GM18511 (cell line): ENCODE measurements around the gene MTRFR.
A peak's percentile ranks its signal among the peaks of the same experiment; 100 is the strongest.
"Not testable (repeated sequence)": the region's sequence is repeated elsewhere in the genome, so short reads cannot be mapped to it uniquely, and the experiment has no call there.

Source experiments
- ATAC-seq: cut with Tn5 transposase; IDR thresholded peaks from one replicate; pipeline ENCODE4 v1.9.1; 2021; ENCODE audit warnings: mild to moderate bottlenecking, moderate library complexity; ENCODE audit not compliant: unreplicated experiment

MTRFR gene

DNA sequence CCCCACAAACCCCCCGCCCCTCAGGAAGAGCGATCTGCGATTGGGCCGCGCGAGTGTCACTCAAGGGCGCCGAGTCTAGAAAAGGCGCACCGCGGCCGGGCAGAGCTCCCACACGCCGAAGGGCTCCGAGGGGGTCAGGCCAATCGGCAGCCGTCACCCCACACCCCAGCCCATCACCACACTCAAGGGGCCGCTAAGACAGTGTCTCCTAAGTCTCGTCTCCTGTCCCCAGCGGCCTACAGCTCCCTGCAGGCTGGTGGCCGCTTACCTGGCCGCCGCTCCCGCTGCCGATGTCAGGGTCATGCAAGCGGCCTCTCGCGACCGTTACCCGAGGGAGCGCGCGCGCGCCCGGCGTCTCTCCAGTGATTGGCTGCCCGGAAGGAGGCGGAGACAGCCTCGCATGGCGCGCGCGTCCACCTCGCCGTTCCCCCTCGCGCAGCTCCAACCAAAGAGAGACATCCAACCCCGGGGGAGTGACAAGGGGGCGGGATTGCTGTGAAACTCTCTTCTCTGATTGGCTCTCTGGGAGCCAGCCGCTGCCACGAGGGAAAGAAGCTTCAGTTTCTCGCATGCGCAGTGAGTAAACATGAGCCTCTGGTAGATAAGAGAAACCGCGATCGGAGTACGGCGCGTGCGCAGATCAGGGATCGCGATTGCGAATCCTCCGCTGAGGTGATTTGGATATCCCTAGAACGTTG lies at the start of gene MTRFR, which contains the start of gene MPHOSPH9:
Gene MTRFR (plus strand): TSS at position 630 of the 698 bp plus-strand sequence. CDS start 20,239 bp downstream, outside the sequence.
Gene MPHOSPH9 (minus strand): TSS at position 335 of the 698 bp plus-strand sequence. CDS start 2,777 bp downstream, outside the sequence.
- ATAC-seq, result peak; percentile 78

- no peak for ATAC-seq
These were observed 45.6 kb upstream of the MTRFR start for GRCh38 chr12:123187637-123188036.

DNA sequence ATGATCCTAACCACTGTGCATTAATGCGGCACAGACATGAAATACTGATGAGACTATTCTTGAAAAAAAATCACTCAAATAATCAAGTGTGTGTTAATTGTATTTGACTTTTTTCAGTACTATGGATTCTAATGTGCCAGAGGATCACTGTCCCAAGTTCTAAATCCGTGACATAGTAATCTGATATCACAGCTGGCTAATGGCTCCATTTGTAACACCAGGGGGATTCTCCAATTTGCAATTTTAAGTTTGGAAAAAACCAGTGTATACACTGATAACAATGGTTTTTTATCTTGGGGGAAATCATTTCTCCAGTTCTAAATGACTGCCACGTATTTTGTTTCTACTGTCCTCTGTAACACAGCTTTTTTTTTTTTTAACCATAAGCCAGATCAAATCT lies 33.3 kb upstream of the MTRFR start:
- no peak for ATAC-seq

DNA sequence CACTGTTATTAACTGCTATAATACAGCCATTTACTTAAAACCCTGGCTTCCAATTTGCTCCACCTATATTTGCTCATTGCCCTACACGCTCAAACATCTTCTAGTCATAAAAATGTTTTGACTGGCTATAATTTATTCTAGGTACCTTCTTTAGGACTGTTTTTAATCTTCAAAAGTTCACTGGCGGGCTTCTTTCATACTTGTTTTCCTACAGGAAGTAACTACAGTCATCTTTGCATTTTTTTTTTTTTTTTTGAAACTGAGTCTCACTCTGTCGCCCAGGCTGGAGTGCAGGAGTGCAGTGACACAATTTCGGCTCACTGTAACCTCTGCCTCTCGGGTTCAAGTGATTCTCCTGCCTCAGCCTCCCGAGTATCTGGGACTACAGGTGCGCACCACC lies 32.8 kb upstream of the MTRFR start:
- ATAC-seq, result no peak

DNA sequence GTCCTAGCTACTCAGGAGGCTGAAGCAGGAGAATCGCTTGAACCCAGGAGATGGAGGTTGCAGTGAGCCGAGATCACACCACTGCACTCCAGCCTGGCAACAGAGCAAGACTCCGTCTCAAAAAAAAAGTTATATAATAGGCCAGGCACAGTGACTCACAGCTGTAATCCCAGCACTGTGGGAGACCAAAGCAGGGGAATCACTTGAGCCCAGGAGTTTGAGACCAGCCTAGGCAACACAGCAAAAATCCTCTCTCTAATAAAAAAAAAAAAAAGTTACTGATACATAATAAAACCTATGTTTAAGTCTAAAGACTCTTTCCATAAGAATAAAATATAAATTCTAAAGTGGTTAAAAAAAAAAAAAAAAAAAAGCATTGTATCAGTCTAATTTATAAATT lies 26.4 kb upstream of the MTRFR start:
- ATAC-seq, result not testable (repeated sequence)

DNA sequence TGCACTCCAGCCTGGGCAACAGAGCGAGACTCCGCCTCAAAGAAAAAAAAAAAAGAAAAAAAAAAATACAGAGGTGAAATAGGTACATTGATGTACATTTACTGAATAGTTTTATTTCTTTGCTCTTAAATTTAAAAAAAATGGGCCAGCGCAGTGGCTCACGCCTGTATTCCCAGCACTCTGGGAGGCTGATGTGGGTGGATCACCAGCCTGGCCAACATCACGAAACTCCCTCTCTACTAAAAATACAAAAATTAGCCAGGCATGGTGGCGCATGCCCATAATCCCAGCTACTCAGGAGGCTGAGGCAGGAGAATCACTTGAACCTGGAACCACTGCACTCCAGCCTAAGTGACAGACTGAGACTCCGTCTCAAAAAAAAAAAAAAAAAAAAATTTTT lies 25.4 kb upstream of the MTRFR start:
- not testable (repeated sequence) for ATAC-seq

GRCh38 chr12:123223241-123223668 lies 10.0 kb upstream of the MTRFR start:
- ATAC-seq, result no peak

DNA sequence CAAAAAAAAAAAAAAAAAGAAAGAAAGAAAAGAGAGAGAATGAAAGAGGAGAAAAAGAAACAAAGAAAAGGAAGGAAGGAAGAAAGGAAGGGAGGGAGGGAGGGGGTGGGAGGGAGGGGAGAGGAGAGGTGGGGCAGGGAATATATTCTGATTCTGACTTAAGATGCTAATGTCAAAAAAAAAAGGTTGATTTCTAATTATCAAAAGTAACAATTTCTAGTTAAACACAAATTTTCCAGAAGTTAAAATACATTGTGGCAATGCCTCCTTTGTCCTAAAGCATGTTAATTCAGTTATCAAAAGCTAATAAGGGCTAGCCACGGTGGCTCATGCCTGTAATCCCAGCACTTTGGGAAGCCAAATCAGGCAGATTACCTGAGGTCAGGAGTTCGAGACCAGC lies 7.8 kb upstream of the MTRFR start:
- no peak for ATAC-seq

DNA sequence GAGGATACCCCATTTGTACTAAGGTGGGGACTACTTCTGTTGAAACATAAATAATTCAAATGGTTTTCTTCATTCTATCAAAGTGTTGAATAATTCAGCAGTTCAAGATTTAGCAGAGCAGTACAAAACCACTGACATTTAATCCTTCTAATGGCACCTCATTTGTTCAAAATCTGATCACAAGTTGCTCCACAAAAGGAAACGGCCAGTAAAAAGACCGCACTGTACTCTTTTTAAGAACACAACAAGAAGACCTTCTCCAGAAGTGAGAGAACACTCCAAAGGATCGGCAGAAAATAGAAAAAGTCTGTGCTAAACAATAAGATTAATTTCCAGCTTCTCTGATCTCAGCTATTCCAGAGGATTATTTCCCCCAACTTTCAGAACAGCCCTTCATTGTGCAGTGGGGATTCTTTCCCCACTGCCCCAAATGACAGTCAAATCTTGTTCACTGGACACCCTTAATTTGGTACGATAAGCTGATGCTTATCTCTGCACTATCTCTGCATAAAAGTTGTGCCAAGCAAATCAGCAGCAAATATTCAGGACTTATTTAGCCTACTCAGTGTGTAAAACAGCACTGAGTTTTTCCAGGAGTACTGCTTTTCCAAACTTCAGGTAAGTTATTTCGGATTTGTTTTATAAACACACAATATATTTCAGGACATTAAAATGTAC lies 5.5 kb upstream of the MTRFR start:
- ATAC-seq, result no peak

GRCh38 chr12:123229051-123229450 lies 4.2 kb upstream of the MTRFR start:
- no peak for ATAC-seq

DNA sequence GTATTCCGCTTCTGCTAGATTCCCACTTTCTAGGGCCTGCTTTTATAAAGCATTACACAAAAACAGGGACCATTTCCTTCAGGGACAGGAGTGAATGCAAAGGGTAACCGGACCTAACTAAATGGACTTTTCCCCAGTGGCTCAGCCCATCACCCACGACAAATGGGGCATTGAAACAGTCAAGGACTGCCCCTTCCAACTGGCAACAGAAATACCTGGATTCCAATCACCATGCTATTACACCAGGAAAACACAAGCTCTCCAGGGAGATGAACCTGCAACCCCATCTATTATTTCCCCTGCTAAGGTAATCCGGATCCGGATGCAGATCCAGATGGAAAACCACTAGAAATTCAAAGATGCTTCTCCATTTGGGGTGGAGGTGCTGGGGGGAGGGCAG lies 1.3 kb upstream of the MTRFR start:
- no peak for ATAC-seq

DNA sequence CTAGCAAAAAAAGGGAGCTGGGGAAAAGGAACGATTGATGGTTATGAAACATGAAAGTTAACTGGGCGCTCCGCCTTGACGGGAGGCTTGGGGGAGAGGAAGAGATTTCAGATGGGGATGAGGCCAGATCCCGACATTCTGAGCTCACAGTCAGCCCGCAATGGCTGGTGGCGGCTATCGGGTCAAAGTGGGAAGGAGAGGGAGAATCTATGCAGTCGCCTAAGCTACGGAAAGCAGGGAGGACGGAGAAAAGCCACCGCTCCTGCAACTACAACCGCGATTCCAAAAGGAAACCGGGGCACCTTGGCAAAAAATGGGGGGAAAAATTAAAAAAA lies 797 bp upstream of the MTRFR start:
- no peak for ATAC-seq

DNA sequence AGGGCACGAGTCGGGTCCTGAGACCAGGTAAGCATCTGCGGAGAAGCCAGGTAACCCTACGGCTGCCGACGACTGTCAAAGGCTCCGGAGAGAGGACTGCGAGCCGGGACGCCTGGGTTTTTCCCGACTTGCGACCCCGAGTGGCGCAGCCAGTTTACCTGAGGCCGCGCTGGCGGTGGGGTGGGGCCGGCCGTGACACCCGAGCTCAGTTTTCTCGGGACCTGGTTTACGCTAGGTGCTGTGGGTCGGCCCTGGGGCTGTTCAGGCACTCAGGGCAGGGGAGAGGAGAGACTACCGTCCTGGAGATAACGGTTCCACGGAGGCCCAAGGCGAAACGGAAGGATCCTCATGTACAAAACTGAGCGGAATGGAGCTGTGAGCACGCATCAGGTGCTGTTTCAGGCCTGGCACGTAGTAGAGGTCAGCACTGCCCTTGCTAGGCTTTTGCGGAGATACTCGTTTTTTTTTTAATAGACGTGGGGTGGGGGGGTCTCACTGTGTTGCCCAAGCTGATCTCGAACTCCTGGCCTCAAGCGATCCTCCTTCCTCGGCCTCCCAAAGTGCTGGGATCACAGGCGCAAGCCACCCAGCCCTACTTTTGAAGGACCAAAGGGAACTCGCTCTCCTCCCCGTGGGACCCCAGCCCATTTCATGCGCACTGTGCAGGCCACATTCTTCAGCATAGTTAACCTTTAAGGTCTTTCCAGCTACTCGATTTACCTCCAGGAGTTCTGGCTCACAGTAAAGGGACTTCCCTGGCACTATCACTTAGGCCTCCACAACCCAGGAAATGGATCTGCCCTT lies 471 bp downstream of the MTRFR start:
- ATAC-seq, result peak; percentile 18

DNA sequence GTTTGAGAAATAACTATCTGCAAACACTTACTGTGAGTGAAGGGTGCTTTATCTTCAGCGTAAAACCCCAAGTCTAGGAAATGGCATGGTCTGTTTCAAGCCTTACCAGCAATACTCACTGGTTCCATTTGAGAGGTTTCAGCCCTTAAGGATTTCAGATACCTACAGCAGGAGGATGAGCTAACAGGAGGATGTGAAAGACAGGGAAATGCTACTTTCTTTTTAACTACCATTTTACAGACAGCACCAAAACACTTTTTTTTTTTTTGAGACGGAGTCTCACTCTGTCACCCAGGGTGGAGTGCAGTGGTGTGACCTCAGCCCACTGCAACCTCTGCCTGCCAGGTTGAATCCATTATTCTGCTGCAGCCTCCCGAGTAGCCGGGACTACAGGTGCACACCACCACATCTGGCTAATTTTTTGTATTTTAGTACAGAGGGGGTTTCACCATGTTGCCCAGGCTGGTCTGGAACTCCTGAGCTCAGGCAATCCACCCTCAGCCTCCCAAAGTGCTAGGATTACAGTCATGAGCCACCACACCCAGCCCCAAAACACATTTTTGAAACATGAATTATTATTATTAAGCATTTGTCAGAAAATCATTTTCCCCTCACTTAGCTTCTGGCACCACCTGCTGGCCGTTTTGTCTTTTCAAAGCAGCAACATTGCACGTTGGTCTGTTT lies 4.6 kb downstream of the MTRFR start:
- no peak for ATAC-seq

- no peak for ATAC-seq
These were observed 5.1 kb downstream of the MTRFR start for GRCh38 chr12:123238330-123238682.

DNA sequence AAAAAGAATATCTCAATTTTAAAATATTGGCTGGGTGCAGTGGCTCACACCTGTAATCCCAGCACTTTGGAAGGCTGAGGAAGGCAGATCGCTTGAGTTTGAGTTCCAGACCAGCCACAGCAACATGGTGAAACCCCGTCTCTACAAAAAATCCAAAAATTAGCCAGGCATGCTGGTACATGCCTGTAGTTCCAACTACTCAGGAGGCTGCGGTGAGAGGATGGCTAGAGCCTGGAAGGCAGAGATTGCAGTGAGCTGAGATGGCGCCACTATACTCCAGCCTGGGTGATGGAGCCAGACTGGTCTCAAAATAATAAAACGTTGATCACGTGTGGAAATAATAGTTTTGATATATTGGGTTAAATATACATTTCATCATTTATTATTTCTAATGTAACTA lies 5.7 kb downstream of the MTRFR start:
- ATAC-seq, result no peak

DNA sequence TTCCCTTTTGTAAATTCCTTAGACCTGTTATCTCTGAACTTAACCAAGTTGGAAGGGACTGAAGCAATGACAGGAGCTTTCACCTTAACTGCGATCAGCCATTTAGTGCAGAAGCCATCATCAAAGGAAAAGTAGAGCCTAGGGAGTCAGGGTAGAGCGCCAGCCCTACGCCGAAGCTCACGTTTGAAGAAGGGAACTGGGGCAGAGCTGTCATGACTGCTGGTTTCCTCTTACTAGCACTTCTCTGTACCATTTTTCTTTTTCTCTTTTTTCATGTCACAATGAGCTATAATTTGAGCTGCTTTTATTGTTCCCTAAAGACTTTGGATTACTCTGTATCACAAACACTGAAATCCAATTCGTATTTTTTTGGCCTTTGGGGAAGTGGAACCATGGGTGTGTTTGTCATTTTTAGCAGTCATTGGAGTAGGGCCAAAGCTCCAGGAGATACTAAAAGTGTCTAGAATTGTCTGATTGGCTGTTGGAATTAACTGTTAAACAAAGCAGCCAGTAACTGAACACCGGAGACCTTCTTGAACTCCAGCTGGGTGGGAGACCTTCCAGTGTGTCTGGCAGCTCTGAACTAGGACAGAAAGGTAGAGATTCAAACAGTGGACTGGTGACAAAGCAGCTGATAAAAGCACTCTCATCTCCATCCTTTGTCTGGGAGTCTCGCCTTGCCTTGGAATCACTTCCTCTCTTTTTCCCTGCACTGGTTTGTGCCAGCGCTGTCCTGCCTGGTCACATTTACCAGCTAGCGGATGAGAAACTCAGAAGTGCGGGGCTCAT lies 9.1 kb downstream of the MTRFR start:
- no peak for ATAC-seq

- no peak for ATAC-seq
These were observed 10.5 kb downstream of the MTRFR start for GRCh38 chr12:123243671-123244262.

GRCh38 chr12:123245678-123246077 lies 12.4 kb downstream of the MTRFR start:
- no peak for ATAC-seq

DNA sequence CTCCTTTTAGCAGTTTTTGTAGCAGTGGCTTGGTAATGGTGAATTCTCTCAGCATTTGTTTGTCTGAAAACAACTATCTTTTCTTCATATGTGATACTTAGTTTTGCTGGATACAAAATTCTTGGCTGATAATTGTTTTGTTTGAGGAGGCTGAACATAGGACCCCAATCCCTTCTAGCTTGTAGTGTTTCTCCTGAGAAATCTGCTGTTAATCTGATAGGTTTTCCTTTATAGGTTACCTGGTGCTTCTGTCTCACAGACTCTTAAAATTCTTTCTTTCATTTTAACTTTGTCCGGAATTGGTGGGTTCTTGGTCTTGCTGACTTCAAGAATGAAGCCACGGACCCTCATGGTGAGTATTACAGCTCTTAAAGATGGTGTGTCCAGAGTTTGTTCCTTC lies 14.9 kb downstream of the MTRFR start:
- ATAC-seq, result not testable (repeated sequence)
